HL-60/S4 treated with phorbol 12-myristate 13-acetate at 8.2 ng/mL for 4 days and 3 days (cell line): Measurements from ENCODE around the gene APBA1.
"Not testable (repeated sequence)": the region's sequence is repeated elsewhere in the genome, so short reads cannot be mapped to it uniquely, and the experiment has no call there.

ENCODE experiments used
- in situ Hi-C: fragments of 300-500 bp; cut with MboI; formaldehyde crosslinking; loops from 2 replicates; pipeline ENCODE4 v1.15.0; 2022; ENCODE audit warnings: low sequenced_read_pairs

APBA1 gene

DNA sequence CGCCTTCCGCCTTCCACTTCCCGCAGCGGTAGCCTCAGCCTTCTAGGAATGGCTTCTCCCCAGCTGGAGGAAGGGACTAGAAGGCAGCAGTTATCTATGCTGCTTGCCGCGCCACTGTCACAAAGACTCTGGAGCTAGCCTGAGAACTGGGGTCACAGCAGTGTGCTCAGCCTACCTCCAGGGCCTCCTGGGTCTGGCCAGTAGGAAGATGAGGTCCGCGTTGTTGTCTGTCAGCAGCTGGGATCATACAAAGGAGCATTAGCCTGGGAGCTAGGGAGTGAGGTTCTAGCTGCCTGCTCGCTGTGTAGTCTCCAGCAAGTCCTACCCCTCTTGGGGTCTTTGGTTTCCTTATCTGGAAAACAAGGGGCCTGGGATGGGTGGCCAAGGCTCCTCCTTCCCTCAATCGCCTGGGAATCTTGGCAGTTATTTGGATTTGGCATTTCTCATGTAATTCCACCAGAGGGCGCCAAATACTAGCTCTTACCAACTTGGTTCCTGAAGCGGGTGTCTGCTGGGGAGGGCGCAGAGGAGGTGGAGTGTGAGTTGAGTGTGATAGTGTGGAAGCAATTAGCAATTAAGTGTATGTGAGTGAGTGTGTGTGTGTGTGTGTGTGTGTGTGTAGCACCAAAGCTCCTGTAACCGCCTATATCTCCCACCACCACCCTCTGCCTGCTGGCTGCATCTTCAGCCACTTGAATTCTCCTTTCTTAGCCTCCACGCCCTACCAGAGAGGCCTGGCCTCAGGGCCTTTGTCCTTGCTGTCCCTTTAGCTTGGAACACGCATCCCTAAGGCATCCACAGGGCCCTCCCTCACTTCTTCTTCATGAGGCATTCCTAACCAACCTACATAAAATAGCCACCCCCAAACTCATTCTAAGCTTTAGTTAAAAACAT, 250.0 kb downstream of the APBA1 start:
- in situ Hi-C loops: no loop called here

DNA sequence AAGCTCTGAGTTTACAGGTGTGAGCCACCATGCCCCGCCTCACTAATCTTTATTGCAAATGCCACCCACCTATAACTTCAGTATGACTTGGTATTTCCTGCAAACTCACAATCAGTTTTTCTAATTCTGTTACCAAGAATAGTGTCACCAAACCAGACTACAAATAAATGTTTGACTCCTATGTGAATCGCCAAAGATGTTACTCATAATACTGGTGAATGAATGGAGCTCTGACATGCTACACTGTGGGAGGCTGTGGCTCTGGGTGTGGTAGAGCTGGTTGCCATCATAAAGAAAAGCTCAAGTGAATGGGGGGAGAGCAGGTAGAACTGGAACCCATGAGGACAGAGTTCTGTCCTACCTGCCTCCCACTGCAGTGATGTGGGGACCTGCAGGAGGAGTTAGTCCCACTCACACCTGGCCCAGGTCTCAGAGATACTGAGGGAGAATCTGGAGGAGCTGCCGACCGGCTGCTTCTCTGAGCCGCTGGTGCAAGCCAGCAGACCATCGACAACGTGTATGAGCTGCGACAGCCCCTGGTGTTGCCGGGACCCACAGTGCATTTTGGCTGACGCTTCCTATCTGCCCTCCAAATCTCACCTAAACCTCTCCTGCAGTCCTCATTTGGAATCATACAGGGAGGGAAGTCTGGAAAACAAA, 251.4 kb downstream of the APBA1 start:
- in situ Hi-C loops: no loop called here

DNA sequence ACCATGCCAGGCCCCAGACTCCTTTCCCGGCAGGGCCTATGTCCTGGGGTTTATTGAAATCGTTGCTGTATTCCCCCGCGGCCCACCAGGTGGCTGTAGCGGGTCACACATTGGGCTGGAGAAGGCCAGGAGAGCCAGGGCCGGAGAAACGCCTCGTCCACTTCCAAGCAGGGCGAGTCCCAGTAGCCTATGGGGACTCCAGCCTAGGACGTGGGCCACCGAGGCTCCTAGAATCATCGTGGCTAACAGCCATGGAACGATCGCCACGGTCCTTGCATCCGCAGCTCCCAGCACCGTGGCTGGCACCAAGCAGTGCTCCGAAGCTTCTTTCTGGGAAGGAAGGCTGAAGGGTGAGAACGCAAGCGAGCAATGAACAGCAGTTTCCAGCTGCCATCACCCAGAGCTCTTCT, 259.4 kb downstream of the APBA1 start:
- in situ Hi-C loops: no loop called here

GRCh38 chr9:69411931-69412740, 260.0 kb downstream of the APBA1 start:
- in situ Hi-C loops: no loop called here

DNA sequence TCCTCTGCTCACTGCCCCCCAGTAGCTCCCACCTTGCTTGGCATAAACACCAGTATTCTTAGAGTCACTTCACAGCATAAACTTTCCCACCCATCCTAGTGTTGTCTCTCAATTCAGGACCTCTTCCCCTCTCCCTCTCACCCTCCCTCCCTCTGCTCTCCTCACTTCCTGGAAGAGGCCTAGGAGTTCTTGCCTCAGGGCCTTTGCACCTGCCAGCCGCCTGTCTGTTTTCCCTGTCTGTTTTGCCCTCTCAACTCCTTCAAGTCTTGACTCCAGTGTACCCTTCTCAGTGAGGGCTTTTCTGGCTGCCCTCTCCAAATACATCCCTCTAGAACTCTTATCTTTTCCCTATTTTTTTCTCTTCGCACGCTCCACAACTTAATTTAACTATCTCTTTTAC, 260.9 kb downstream of the APBA1 start:
- in situ Hi-C loops: no loop called here

DNA sequence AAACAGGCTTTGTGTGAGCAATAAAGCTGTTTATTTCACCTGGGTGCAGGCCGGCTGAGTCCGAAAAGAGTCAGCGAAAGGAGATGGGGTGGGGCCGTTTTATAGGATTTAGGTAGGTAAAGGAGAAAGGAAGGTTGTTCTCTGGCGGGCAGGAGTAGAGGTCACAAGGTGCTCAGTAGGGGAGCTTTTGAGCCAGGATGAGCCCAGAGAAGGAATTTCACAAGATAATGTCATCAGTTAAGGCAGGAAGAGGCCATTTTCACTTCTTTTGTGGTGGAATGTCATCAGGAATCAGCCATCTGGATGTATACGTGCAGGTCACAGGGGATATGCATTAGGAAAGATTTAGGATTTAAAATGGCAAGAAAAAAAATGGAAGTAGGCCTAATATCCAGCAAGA, 262.2 kb downstream of the APBA1 start:
- in situ Hi-C loops: not testable (repeated sequence)

DNA sequence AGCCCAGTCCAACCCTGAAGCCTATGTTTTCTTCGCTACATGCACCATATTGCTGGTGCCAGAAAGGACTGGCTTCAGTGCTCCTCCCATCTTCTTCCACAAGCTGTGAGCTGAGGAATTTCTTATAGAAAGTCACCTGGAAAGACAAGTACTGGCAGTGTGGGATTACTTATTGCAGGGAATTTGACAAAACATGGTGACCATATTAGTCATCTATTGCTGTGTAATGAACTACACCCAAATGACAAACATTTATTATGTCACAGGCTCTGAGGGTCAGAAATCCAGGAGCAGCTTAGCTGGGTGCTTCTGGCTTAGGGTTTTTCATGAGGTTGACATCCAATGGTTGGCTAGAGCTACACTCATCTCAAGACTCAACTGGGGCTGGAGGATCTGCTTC, 271.7 kb downstream of the APBA1 start:
- in situ Hi-C loops: no loop called here

- in situ Hi-C loops: no loop called here
These were observed 274.6 kb downstream of the APBA1 start for GRCh38 chr9:69397384-69398214.

DNA sequence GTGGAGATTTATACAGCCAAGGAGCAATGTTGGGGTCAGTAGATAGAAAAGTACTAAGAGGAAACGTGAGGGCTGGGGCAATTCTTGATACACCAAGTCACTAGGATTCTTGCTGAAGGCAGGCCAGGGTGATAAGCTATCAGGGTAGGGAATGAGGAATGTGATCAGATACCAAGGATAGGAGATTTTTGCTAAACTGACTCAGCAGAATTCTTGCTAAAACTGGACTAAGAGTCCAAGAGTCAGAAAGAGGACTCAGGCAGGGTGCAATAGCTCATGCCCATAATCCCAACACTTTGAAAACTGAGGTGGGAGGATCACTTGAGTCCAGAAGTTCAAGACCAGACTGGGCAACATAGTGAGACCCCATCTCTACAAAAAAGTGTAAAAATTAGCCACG, 275.4 kb downstream of the APBA1 start:
- in situ Hi-C loops: no loop called here

DNA sequence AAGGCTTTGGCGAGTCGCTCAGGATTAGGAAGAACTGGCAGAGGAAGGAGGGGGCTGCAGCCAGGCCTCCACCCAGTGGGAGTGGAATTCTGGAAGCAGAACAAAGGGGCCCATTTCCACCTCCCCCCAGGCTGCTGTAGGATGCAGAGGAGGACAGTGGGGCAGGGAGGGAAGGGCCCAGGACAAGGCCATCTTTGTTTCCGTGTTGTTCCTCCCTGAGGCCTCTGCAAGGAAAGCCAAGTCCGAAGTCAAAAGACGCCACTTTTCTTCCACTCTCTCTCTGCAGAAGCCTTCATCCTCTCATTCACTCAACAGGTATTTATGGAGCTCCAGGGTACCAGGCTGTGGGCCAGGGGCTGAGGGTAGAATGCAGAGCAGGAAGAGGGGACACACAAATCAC, 276.5 kb downstream of the APBA1 start:
- in situ Hi-C loops: no loop called here

- in situ Hi-C loops: no loop called here
These were observed 278.7 kb downstream of the APBA1 start for GRCh38 chr9:69393425-69393824.

DNA sequence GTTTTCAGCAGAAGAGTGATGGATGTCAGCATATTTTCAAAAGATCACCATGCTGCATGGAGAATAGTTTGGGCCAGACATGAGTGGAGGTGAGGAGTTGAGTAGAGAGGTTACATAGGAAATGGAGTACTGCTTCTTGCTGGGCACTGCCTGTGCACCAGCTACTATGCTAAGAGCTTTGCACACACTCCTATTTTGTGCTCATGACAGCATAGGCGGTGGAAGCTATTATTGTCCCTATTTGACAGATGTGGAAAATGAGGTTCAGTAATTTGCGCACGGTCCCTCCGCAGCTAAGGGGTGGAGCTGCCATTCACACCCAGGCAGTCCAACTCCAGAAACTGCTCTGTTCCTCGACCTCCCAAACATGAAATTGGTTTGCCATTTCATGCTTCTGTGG, 279.3 kb downstream of the APBA1 start:
- in situ Hi-C loops: no loop called here

DNA sequence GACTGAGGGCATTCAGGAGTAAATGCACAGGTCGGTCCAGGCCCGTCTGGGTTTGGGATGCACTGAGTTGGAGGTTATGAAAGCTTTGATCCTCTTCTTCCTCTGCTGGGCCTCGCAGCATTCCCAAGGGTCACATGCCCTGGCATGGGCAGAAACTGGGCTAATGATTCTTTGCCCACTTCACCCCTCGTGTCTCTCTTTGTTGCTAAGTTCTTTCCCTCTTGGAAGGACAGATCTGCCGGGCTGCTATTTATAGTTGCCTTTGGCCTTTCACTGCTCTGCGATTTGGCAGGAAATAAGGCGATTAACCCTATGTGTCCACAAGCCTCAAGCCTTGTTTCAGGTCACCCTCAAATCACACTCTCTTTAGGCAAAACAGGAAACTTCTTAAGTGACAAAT, 280.2 kb downstream of the APBA1 start:
- in situ Hi-C loops: no loop called here

DNA sequence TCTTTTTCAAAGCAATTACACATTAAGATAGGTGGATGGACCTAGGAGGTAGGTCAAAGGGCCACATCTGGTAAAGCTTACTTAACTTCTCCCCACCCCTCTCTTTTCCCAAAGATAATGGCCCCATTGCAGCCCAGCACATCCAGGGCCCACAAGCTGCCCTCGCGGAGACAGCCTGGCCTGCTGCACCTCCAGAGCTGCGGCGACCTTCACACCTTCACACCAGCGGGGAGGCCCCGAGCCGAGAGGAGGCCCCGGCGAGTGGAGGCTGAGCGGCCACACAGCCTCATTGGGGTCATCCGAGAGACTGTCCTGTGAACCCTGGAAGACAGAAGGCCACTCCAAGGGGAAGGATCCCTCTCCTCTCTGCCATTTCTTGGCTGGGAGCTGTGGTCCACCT, 280.7 kb downstream of the APBA1 start:
- in situ Hi-C loops: no loop called here

GRCh38 chr9:69389437-69389995, 282.7 kb downstream of the APBA1 start:
- in situ Hi-C loops: no loop called here

DNA sequence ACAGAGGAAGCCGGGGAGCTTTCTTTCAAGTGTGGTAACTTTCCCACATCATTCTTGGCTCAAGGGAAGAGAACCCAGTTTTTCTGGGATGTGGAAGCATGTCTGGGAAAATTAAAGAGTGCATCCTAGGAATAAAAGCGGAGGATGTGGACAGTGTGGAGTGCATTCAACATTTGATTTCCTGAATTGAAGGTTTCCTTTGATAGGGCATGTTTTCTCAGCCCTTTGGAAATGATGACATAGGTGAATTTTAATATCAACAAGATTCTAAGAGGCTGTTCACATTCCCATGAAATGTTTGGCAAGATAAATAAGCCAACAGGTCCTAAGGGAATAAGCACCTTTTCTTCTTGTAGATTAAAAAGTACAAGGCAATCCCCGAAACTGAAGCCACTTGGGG, 283.6 kb downstream of the APBA1 start:
- in situ Hi-C loops: no loop called here

- in situ Hi-C loops: no loop called here
These were observed 285.5 kb downstream of the APBA1 start for GRCh38 chr9:69386651-69387050.

DNA sequence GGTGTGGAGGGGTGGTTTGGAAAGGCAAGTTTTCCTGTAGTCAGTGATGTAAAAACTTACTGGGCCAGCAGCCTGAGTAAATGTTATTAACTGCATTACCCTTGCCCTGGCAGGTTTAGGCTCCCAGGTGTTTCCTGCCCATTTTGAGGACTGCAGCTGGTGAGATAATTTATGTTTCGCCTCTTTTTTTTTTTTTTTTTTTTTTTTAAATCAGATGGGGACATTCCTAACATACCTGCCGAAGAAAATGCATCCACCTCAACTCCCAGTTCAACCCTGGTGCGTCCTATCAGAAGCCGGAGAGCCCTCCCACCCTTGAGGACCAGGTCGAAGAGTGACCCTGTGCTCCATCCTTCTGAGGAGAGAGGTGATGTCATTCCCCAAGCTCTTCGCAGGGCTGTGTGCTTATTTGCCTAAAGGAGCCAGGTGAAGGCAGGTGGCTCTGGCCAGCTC, 286.6 kb downstream of the APBA1 start:
- in situ Hi-C loops: no loop called here

GRCh38 chr9:69382135-69382534, 290.0 kb downstream of the APBA1 start:
- in situ Hi-C loops: no loop called here

GRCh38 chr9:69380811-69381210, 291.4 kb downstream of the APBA1 start:
- in situ Hi-C loops: no loop called here
